Left ventricle myocardium inferior (tissue), 1 donor: Measurements from ENCODE around the gene PNPLA2. TPM values are rescaled to one million over a fixed set of nuclear protein-coding genes. Genes with fewer than 3 reads are reported as not detected.

Source experiments
- DNase-seq: peaks from one replicate; pipeline ENCODE4 v3.0.0-alpha.2; 2020
- H3K27ac ChIP-seq: fragments of 200-600 bp; replicated peaks from 2 replicates; pipeline ENCODE4 v1.8.0; 2021
- H3K27me3 ChIP-seq: fragments of 200-600 bp; 2 replicates; pipeline ENCODE4 v1.8.0; 2021; ENCODE audit warnings: low read depth
- H3K36me3 ChIP-seq: fragments of 200-600 bp; 2 replicates; pipeline ENCODE4 v1.8.0; 2021
- H3K4me1 ChIP-seq: fragments of 200-600 bp; 2 replicates; pipeline ENCODE4 v1.8.0; 2021
- H3K4me3 ChIP-seq: fragments of 200-600 bp; 2 replicates; pipeline ENCODE4 v1.8.0; 2021; ENCODE audit warnings: mild to moderate bottlenecking, moderate library complexity
- H3K9me3 ChIP-seq: fragments of 200-600 bp; replicated peaks from 2 replicates; pipeline ENCODE4 v1.8.0; 2021
- CTCF ChIP-seq: fragments of 200-600 bp; IDR thresholded peaks from 2 replicates; pipeline ENCODE4 v1.8.0; 2021; ENCODE audit warnings: antibody characterized with exemption, mild to moderate bottlenecking, borderline replicate concordance
- intact Hi-C: fragments of 100-400 bp; cut with micrococcal nuclease; formaldehyde crosslinking; loops from one replicate; pipeline ENCODE4 v1.11.0; 2022
- total RNA-seq: library from RNA; stranded (reverse); fragmentation: NEBNext Ultra II Directional; extraction: Animal tissue kit (Norgen Biotek cat#: 25700); gene quantifications from one replicate; pipeline ENCODE4 v1.2.1, GENCODE V29; 2021
- donor health status: DM: no; HTN: yes; CAD: no; lungs with severe emphysema.

The PNPLA2 gene
- total RNA-seq, 1 donor from 2014 or later = 300 TPM

- peaks cover 36% of the 10 kb centered on the region for H3K27me3 ChIP-seq
- peaks cover 42% of the 10 kb centered on the region for H3K4me1 ChIP-seq
- intact Hi-C loops = no loop called here
- no peak for DNase-seq
- TF ChIP-seq CTCF = no peak
- H3K4me3 ChIP-seq = no peak overlapping the region
- H3K27ac ChIP-seq = no peak overlapping the region
- H3K9me3 ChIP-seq = no peaks in the 10 kb centered on the region
- H3K36me3 ChIP-seq = peaks cover 10% of the 10 kb centered on the region
These were observed 25.8 kb upstream of the PNPLA2 start for GRCh38 chr11:792873-793272.

- Histone ChIP-seq H3K27ac (no peak overlapping the region), H3K27me3 (peaks cover 29% of the 10 kb centered on the region), H3K9me3 (no peaks in the 10 kb centered on the region), H3K4me1 (peaks cover 47% of the 10 kb centered on the region), H3K36me3 (peaks cover 10% of the 10 kb centered on the region), H3K4me3 (no peak overlapping the region)
- intact Hi-C loops = no loop called here
- DNase-seq = no peak
- no peak for TF ChIP-seq CTCF
These were observed 25.2 kb upstream of the PNPLA2 start for GRCh38 chr11:793556-793955.

DNA sequence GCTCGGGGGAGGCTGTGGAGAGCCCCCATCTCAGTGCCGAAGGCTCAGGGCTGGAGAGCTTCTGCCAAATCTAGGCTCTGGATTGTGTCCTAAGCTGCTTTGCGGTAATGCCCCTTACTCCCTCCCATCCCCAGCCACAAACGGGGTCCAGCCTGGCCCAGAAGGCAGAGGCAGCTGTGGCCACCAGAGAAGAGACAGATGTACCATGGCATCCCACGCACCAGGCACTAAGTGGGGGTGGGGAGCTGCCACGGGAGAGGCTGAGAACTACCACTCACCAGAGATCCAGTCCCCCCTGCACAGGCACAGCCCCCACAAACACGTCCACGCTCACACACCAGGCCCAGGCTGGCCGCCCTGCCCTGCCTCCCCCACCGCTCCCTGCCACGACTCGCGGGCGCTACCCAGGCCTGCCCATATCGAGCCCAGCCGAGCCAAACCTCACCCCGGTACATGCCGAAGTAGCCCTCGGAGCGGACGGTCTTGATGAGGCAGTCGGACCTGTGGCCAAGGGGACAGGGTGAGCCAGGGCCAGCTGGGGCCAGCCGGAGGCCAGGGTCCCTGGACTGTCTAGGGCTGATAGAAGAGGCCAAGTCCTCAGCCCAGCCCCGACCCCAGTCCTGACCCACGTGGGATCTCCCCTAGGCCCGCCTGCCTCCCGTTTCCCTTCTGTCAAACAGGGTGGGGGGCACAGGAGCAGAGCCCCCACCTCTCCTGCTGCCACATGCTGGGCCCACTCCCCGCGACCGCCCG, 24.5 kb upstream of the PNPLA2 start:
- Histone ChIP-seq H3K27ac (no peak overlapping the region), H3K4me1 (peaks cover 49% of the 10 kb centered on the region), H3K27me3 (peaks cover 22% of the 10 kb centered on the region), H3K36me3 (peaks cover 10% of the 10 kb centered on the region), H3K9me3 (no peaks in the 10 kb centered on the region), H3K4me3 (no peak overlapping the region)
- DNase-seq = no peak
- intact Hi-C loops = no loop called here
- no peak for TF ChIP-seq CTCF

GRCh38 chr11:794766-795633, 23.7 kb upstream of the PNPLA2 start:
- DNase-seq = no peak
- Histone ChIP-seq H3K27me3 (peaks cover 14% of the 10 kb centered on the region), H3K4me1 (peaks cover 42% of the 10 kb centered on the region), H3K36me3 (peaks cover 16% of the 10 kb centered on the region), H3K9me3 (no peaks in the 10 kb centered on the region), H3K27ac (no peak overlapping the region), H3K4me3 (peak overlapping the region; percentile 81)
- TF ChIP-seq CTCF = no peak
- intact Hi-C loops = no loop called here

GRCh38 chr11:795634-796564, 22.8 kb upstream of the PNPLA2 start:
- DNase-seq = peak; percentile 77
- peaks cover 5% of the 10 kb centered on the region for H3K27me3 ChIP-seq
- H3K9me3 ChIP-seq = no peaks in the 10 kb centered on the region
- H3K27ac ChIP-seq = peak overlapping the region; percentile 85
- H3K4me3 ChIP-seq = peak overlapping the region; percentile 81
- H3K4me1 ChIP-seq = peaks cover 42% of the 10 kb centered on the region
- intact Hi-C loops = no loop called here
- TF ChIP-seq CTCF = no peak
- peaks cover 24% of the 10 kb centered on the region for H3K36me3 ChIP-seq
